ENCODE data around the gene SIRPA.

The SIRPA gene

DNA sequence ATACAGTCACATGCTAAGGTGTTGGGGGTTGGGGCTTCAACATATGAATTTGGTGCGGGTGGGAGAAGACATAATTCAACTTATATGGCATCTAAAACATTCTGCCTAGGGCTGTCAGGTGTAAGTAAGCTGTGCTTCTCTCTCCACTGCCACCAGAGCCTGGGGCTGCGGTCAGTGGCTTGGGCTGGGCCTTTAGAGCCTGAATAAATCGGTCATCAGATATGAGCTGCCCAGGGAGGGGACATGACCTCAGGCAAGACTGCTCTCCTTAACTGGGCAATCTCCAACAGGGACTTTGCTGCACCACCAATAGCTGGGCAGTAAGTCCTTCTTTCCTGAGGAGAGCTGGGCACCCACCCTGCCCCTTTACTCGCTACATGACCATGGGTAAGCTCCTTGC, 24.9 kb upstream of the SIRPA start:
- DNase-seq (ENCODE audit: low read depth in 3 of 3) = no peak

DNA sequence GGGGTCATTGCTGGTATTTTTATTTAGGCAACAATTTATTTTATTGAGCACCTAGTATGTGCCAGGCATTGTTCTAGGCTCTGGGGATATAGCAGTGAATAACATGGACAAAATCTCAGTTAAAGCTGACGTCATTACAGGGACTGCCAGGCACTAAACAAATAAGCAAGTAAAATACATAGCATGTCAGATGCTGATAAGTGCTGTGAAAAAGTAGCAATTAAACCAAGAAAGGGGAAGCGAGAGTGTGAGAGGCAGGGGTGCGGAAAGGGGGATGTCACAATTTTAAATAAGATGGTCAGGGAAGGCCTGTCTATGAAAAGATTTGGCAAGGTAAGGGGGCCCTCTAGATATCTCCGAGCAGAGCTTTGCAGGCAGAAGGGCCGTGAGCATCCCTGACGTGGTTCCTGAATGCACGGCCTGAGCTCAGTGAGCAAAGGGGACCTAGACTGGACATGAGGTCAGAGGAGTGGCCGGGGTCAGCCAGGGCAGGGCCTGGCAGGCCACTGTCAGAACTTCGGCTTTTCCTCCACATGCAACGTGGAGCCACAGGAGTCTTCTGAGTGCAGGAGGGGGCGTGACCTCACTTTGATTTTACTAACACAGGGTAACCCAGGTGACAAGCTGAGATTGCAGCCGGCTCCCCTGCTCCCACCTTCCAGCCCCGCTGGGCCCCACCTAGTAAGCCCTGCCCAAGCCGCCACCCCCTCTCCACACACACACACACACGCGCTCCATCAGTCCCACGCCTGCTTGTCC, 24.2 kb upstream of the SIRPA start:
- DNase-seq (ENCODE audit: low read depth in 3 of 3) = no peak

- DNase-seq (ENCODE audit: low read depth in 3 of 3) = no peak
Observed at GRCh38 chr20:1871807-1872458, 23.3 kb upstream of the SIRPA start.

DNA sequence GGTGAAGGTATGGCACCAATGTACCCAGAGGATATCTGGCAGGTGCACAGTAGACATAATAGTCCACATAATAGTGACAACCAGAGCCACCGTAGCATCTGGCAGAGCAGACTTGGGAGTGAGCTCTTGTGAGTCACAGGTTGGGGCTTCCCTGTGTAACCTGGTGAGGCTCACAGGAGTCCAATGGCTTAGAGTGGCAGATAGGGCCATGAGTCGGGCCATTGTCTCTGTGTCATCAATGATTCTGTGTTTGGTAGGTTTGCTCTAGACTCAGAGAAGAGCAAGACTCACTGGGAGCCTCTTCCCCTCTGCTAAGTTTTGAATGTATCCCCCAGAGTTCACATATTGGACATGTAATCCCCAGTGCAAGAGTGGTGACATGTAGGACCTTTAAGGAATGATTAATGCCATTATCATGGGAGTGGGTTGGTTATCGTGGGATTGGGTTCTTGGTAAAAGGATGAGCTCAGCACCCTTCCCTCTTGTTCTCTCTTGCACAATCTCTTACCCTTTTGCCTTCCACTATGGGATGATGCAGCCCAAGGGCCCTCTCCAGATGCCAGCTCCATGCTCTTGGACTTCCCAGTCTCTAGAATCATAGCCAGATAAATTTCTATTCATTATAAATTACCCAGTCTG, 22.6 kb upstream of the SIRPA start:
- DNase-seq (ENCODE audit: low read depth in 3 of 3) = no peak

- no peak for DNase-seq (ENCODE audit: low read depth in 3 of 3)
Observed at GRCh38 chr20:1874450-1875182, 20.6 kb upstream of the SIRPA start.

DNA sequence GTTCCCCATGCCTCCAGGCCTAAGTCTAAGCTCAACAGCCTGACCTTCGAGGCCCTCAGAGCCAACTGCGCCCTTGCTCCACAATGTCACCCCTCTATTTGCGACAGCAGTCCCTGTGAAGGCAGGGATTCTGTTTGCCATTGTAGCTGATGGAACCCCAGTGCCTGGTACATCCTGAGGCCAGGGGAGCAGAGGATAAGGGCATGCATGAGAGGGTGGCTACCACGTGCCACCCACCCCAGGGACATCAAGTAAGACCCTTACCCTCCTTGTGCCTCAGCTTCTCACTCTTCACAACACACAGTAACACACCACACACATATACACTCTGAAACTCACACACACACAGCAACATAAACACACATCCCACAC, 20.0 kb upstream of the SIRPA start:
- DNase-seq (ENCODE audit: low read depth in 3 of 3) = no peak

GRCh38 chr20:1875762-1876161, 19.4 kb upstream of the SIRPA start:
- no peak for DNase-seq (ENCODE audit: low read depth in 3 of 3)

GRCh38 chr20:1876217-1876921, 18.8 kb upstream of the SIRPA start:
- DNase-seq (ENCODE audit: low read depth in 3 of 3) = no peak

- DNase-seq (ENCODE audit: low read depth in 3 of 3) = no peak
Observed at GRCh38 chr20:1876975-1877608, 18.1 kb upstream of the SIRPA start.

DNA sequence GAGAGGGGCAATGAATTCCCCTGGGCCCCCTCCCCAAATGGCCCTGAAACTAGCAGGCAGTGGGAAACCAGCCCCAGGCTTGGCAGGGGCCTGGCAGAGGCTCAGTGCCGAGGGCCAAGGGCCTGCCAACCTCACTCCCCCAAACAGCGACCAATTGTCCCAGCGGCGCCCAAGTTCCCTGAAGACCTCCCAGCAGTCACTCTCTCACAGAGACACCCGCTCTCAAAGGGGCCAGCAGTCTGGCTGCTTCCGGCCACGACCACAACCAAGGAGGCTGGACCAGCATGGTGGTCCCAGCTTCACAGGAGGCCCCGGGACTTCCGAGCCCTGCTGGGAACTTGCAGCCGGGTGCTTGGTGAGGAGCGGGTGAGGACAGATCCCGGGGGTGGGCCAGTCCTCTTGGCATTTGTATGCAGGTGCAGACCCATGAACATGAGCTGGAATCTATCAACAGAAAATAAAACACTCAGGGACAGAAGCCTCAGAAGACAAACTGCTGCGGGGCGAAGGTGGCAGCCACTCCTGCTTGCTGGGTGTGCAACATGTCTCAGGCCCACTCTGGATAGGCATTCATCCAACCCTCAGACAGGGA, 17.5 kb upstream of the SIRPA start:
- DNase-seq (ENCODE audit: low read depth in 3 of 3) = no peak

GRCh38 chr20:1879369-1879768, 15.8 kb upstream of the SIRPA start:
- DNase-seq (ENCODE audit: low read depth in 3 of 3) = no peak

DNA sequence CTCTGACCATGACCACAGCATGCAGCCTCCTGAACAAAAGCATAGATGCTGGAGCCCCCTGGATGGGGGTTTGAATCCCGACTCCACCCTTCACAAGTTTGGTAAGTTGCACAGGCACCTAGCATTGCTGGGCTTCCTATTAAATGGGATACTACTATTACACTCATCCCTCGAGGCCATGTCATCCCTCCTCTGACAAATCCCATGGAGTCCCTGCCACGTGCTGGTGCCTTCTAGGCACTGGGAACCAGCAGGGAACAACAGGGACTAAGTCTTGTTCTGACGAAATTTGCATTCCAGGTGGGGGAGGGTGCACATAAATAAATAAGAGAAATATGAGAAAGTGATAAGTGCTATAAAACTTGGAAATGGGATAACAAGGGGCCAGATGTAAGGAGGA, 15.3 kb upstream of the SIRPA start:
- DNase-seq (ENCODE audit: low read depth in 3 of 3) = no peak

DNA sequence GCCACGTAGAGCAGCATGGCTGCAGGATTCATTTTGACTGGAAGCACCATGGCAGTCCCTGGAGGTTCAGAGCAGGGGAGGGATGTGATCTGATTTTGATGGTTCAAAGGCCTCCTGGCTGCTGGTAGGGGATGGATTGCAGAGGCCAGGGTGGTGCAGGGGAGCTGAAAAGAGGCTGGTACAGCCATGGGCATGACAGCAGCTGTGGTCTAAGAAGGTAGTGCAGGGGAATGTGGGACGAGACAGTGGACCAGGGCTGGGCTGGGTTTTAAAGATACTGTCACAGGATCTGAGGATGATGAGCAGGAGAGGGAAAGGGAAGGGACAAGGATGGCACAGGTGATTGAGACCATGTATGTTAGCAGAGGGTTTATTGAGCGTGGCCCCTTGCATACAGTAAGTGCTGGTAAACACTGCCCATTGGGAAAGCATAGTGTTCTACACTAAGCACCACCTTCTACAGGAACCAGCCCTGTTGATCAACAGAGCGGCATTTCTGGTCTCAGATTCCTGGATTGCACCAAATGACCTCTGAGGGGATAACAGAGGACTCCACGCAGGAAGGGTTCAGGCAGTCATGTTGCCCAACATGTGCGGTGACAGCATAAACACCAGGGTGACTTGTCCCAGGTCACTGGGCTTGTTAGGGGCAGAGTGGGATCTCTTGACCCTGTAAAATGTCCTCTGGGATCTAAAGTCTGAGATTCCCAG, 14.5 kb upstream of the SIRPA start:
- no peak for DNase-seq (ENCODE audit: low read depth in 3 of 3)

DNA sequence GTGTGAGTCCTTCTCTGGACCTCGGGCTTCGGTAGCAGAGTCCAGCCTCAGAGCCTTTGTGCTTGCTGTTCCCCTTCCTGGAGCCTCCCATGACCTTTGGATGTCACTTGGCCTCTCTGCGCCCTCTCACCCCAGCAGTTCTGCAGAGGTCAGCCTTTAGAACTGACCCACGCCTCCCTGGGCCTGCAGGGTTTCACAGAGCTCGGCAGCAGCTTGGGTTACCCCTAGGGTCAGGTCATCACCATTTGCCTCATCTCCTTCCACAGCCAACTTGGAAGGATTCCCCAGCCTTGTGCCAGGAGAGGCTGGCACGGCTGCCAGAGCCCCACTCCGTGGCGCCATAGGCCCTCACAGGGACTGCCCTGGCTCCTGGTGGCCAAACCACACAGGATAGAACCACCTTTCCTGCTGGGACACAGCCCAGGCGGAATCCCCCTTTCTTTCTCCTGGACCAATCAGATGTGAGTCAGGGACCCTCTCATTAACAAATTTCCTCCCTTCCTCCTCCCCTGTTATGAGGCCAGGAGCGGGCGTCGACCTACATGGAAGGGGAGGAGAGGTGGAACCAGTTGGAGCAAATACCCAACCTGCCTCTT, 13.9 kb upstream of the SIRPA start:
- DNase-seq (ENCODE audit: low read depth in 3 of 3) = no peak

GRCh38 chr20:1882026-1882425, 13.2 kb upstream of the SIRPA start:
- DNase-seq (ENCODE audit: low read depth in 3 of 3) = no peak

GRCh38 chr20:1883986-1884385, 11.2 kb upstream of the SIRPA start:
- DNase-seq (ENCODE audit: low read depth in 3 of 3) = no peak

- no peak for DNase-seq (ENCODE audit: low read depth in 3 of 3)
Observed at GRCh38 chr20:1885254-1885653, 10.0 kb upstream of the SIRPA start.

DNA sequence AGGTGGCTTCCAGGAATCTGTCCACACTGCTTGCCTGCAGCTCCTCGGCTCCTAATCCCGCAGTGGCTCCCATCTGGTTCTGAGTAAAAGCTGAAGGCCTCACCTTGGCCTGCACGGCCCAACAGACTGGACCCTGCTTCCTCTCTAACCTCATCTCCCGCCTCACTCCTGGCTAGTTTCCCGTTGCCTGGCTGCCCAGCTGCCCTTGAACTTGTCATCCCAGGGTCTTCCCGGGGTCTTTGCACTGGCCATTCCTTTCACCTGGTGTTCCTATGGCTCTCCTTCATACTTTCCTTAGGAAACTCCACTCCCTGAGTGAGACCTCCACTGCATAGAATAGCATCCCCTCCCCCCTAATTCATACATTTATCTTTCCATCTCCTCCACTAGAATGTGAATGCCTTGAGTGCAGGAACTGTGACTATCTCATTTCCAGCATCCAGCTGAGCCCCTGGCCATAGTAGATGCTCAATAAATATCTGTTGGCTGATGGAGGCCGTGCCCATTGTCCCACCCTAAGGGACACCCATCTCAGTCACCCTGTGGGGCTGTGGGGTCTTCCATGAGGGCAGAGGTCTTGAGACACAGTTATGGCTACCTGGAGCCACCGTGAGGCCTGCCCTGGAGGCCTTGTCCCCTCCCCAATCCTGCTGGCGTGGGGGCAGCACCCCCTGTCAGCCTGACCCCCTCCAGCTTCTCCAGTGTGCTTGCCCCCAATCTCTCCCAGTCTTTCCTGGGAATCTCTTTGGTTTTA, 9.1 kb upstream of the SIRPA start:
- DNase-seq (ENCODE audit: low read depth in 3 of 3) = no peak

DNA sequence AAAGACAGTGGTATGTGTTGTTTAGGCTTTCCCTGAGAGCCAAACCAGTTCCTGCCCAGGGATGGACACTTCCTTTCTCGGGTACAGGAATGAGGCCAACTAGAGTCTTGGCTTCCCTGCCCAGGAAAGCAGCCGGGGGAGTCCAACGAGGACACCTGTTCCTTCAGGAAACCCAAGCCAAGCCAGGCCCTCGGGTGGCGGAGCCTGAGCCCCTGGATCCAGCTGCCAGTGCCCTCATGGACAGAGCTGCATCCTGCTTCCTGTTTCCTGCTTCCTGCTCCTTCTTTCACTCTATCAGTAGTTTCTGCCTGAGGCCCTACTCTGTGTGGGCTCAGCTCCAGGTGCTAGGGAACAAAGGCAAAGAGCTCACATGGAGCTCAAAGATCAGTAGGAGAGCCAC, 7.9 kb upstream of the SIRPA start:
- DNase-seq (ENCODE audit: low read depth in 3 of 3) = no peak
